Smooth muscle cell (in vitro differentiated cells): ENCODE results near the gene TBX3. TPM values are rescaled to one million over a fixed set of nuclear protein-coding genes. Genes with fewer than 3 reads are reported as not detected.

ENCODE experiments used
- DNase-seq: peaks from one replicate; lab custom pipeline; 2025; ENCODE audit not compliant: unreplicated experiment; lab: John Stamatoyannopoulos, UW
- H2AFZ ChIP-seq: fragments of 200-600 bp; sonication (generic); 2 replicates; pipeline ENCODE4 v1.6.0; 2016; ENCODE audit warnings: antibody characterized with exemption, low read depth, mild to moderate bottlenecking
- H3F3A ChIP-seq: fragments of 200-600 bp; sonication (generic); 2 replicates; pipeline ENCODE4 v1.6.0; 2017; ENCODE audit warnings: antibody characterized with exemption, low read depth
- H3K27ac ChIP-seq: fragments of 200-600 bp; sonication (generic); 2 replicates; pipeline ENCODE4 v1.5.1; 2016; ENCODE audit warnings: low read depth, mild to moderate bottlenecking
- H3K27me3 ChIP-seq: fragments of 200-600 bp; sonication (generic); 2 replicates; pipeline ENCODE4 v1.6.1; 2016; ENCODE audit warnings: low read depth, mild to moderate bottlenecking
- H3K36me3 ChIP-seq: fragments of 200-600 bp; sonication (generic); 2 replicates; pipeline ENCODE4 v1.5.1; 2016; ENCODE audit warnings: low read depth
- H3K4me1 ChIP-seq: fragments of 200-600 bp; sonication (generic); 2 replicates; pipeline ENCODE4 v1.5.1; 2016; ENCODE audit warnings: low read depth
- H3K4me2 ChIP-seq: fragments of 200-600 bp; sonication (generic); 2 replicates; pipeline ENCODE4 v1.6.0; 2016; ENCODE audit warnings: mild to moderate bottlenecking
- H3K4me3 ChIP-seq: fragments of 200-600 bp; sonication (generic); 2 replicates; pipeline ENCODE4 v1.5.1; 2016; ENCODE audit warnings: mild to moderate bottlenecking
- H3K79me2 ChIP-seq: fragments of 200-600 bp; sonication (generic); 2 replicates; pipeline ENCODE4 v1.6.0; 2016; ENCODE audit warnings: low read depth, mild to moderate bottlenecking
- H3K9ac ChIP-seq: fragments of 200-600 bp; sonication (generic); 2 replicates; pipeline ENCODE4 v1.6.0; 2016; ENCODE audit warnings: low read depth
- H3K9me3 ChIP-seq: fragments of 200-600 bp; sonication (generic); replicated peaks from 2 replicates; pipeline ENCODE4 v1.5.1; 2016; ENCODE audit warnings: low read depth
- H4K20me1 ChIP-seq: fragments of 200-600 bp; sonication (generic); 2 replicates; pipeline ENCODE4 v1.6.0; 2016; ENCODE audit warnings: low read depth
- WGBS: methylation state at CpG from one replicate; pipeline ENCODE4 v1.1.7; 2016; ENCODE audit warnings: low lambda C conversion rate; 5-methylcytosine and 5-hydroxymethylcytosine counted together
- polyA plus RNA-seq: library from polyadenylated mRNA; unstranded; fragments of >200 nt; fragmentation: Nextera tagmentation; extraction: Ambion mirVana; gene quantifications from 2 replicates; pipeline ENCODE4 v1.2.1, GENCODE V29; 2016
- total RNA-seq: library from RNA; depleted of rRNA; stranded (reverse); fragments of >200 nt; gene quantifications from 2 replicates; pipeline ENCODE4 v1.2.3, GENCODE V29; 2014
- TF ChIP-seq, protein P1 (sequence below): fragments of 200-600 bp; sonication (generic); IDR thresholded peaks from 2 replicates; pipeline ENCODE4 v1.5.1; 2017; ENCODE audit warnings: borderline replicate concordance, mild to moderate bottlenecking, antibody characterized with exemption; ENCODE audit not compliant: insufficient read depth, poor library complexity, severe bottlenecking

TBX3 gene
- total and polyA plus RNA-seq, 2 experiments from 2014 or later: 100 TPM

DNA sequence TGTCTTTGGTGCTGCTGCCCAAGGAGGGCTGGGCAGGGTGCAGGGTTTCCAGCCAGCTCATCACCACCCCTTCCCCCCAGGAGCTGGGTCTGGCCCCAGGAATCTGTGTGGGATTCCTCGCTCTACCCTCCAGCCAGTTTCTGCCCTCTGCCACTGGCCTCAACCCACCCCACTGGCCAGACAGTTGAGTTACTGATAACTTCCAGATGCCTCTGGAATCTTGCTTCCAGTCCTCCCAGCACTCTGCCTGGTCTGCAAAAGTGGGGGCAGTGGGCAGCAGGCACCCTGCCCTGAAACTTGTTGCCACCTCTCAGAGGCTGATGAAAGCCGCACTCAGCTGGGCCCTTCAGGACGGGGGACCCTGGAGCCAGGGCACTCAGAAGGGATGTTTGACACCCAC lies 20.1 kb upstream of the TBX3 start:
- Histone ChIP-seq H3K9ac (no peak overlapping the region), H3K9me3 (no peaks in the 10 kb centered on the region), H3K27me3 (peaks cover 9% of the 10 kb centered on the region), H2AFZ (no peak overlapping the region), H4K20me1 (no peaks in the 10 kb centered on the region), H3K4me1 (peaks cover 15% of the 10 kb centered on the region), H3K4me2 (peak overlapping the region; percentile 71), H3K4me3 (no peak overlapping the region), H3F3A (peaks cover 14% of the 10 kb centered on the region), H3K36me3 (no peaks in the 10 kb centered on the region), H3K79me2 (no peaks in the 10 kb centered on the region), H3K27ac (peak overlapping the region; percentile 3)
- DNase-seq: no peak
- TF ChIP-seq, protein P1, sequence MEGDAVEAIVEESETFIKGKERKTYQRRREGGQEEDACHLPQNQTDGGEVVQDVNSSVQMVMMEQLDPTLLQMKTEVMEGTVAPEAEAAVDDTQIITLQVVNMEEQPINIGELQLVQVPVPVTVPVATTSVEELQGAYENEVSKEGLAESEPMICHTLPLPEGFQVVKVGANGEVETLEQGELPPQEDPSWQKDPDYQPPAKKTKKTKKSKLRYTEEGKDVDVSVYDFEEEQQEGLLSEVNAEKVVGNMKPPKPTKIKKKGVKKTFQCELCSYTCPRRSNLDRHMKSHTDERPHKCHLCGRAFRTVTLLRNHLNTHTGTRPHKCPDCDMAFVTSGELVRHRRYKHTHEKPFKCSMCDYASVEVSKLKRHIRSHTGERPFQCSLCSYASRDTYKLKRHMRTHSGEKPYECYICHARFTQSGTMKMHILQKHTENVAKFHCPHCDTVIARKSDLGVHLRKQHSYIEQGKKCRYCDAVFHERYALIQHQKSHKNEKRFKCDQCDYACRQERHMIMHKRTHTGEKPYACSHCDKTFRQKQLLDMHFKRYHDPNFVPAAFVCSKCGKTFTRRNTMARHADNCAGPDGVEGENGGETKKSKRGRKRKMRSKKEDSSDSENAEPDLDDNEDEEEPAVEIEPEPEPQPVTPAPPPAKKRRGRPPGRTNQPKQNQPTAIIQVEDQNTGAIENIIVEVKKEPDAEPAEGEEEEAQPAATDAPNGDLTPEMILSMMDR: no peak
- 6% methylated on average over 3 of the region's 3 CpGs for WGBS

DNA sequence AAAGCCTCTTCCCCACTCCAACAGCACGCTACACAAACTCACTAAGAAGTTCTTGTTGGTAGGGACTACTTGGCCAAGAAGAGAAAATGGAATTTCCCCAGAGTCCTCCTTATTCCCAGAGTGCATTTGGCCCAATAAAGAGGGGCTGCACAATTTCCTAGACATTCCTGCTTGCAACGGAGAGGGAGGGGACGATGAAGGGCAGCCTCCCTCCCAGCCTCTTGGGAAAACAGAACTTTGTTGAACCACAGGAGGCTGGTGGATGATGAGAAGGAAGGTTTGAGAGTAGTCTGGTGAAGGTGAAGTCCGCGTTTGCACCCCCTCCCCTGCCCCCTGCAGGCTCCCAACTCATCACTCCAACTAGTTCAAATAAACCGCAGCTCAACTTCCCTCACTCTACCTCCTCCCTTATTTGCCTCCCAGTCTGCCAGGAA lies 19.1 kb upstream of the TBX3 start:
- Histone ChIP-seq H3K4me2 (peak overlapping the region; percentile 71), H3K4me1 (peaks cover 15% of the 10 kb centered on the region), H3K9ac (no peak overlapping the region), H2AFZ (no peak overlapping the region), H3K36me3 (no peaks in the 10 kb centered on the region), H3K9me3 (no peaks in the 10 kb centered on the region), H3K79me2 (no peaks in the 10 kb centered on the region), H3K27ac (no peak overlapping the region), H4K20me1 (no peaks in the 10 kb centered on the region), H3K27me3 (peaks cover 9% of the 10 kb centered on the region), H3K4me3 (peak overlapping the region; percentile 25), H3F3A (peaks cover 14% of the 10 kb centered on the region)
- TF ChIP-seq, protein P1: no peak
- no peak for DNase-seq
- WGBS: 7% methylated on average over 6 of the region's 6 CpGs

DNA sequence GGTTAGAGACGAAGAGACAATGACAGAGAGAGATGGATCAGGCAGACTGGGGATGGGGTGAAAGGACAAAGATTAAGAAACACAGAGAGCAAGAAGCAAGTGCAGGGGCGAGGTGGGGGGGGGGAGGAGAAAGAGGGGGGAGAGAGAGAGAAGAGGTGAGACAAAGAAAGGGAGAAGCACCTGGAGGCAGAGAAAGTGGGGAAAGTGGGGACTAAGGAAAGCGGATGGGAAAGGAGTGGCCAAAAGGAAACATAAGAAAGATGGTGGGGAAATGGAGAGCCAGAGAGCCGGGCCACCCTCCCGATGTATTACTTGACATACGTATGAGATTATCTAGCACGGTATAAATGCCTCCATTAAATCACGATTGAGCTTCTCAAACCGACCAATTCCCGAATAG lies 18.5 kb upstream of the TBX3 start:
- Histone ChIP-seq H4K20me1 (no peaks in the 10 kb centered on the region), H3K4me1 (peaks cover 15% of the 10 kb centered on the region), H3K9me3 (no peaks in the 10 kb centered on the region), H2AFZ (no peak overlapping the region), H3K36me3 (no peaks in the 10 kb centered on the region), H3K9ac (no peak overlapping the region), H3K79me2 (no peaks in the 10 kb centered on the region), H3K4me3 (peak overlapping the region; percentile 25), H3K4me2 (peak overlapping the region; percentile 71), H3K27ac (no peak overlapping the region), H3K27me3 (peaks cover 9% of the 10 kb centered on the region), H3F3A (peaks cover 14% of the 10 kb centered on the region)
- WGBS: 21% methylated on average over 9 of the region's 10 CpGs
- DNase-seq: no peak
- TF ChIP-seq, protein P1: no peak

DNA sequence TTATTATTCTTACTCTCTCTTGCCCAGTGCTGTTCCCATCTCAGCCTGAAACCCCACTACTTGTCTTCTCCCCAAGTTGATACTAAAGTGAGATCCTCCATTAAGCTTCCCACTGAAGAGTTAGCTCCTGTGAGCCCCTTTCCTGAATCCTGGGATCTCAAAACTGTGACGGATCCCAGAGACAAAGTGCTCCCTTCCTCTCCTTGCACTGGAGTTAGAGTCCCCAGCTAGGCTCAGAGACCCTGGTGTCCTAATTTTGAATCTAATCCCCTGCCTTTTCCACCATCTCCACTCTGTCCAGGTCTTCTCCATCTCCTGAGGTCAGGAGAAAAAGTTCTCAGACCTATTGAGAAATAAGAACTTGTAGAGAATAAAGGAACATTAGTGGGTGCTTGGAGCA lies 17.6 kb upstream of the TBX3 start:
- H3K27ac ChIP-seq: no peak overlapping the region
- no peak overlapping the region for H3K4me2 ChIP-seq
- H3K36me3 ChIP-seq: no peaks in the 10 kb centered on the region
- peaks cover 15% of the 10 kb centered on the region for H3K4me1 ChIP-seq
- H4K20me1 ChIP-seq: no peaks in the 10 kb centered on the region
- H2AFZ ChIP-seq: no peak overlapping the region
- H3K79me2 ChIP-seq: peaks cover 5% of the 10 kb centered on the region
- TF ChIP-seq, protein P1: no peak
- no peak overlapping the region for H3K9ac ChIP-seq
- 85% methylated on average over 1 of the region's 1 CpG for WGBS
- no peaks in the 10 kb centered on the region for H3K9me3 ChIP-seq
- DNase-seq: no peak
- H3K4me3 ChIP-seq: no peak overlapping the region
- peaks cover 9% of the 10 kb centered on the region for H3K27me3 ChIP-seq
- peaks cover 14% of the 10 kb centered on the region for H3F3A ChIP-seq
